ENCODE measurements around the gene TLCD3B. TPM values are rescaled to one million over a fixed set of nuclear protein-coding genes. Genes with fewer than 3 reads are reported as not detected.

TLCD3B gene
- 0.32 TPM for total RNA-seq
- polyA plus RNA-seq = 0.22 TPM

- Histone ChIP-seq H3K36me3 (ENCODE audit: insufficient read depth) (no peaks in the 10 kb centered on the region), H3K27ac (ENCODE audit: low read depth) (no peak within 1 kb of the TSS), H3K4me3 (ENCODE audit: low read depth, low read length) (no peak within 1 kb of the TSS), H3K4me1 (ENCODE audit: insufficient read depth) (no peaks in the 10 kb centered on the region)
- no peak for DNase-seq (ENCODE audit: extremely low spot score)
- WGBS = 1% methylated on average over 27 of the region's 27 CpGs
Observed at GRCh38 chr16:30030841-30031413, at the start of gene TLCD3B. Gene TLCD3B (minus strand): TSS chr16:30031271. CDS start chr16:30030527, 744 bp downstream.

DNA sequence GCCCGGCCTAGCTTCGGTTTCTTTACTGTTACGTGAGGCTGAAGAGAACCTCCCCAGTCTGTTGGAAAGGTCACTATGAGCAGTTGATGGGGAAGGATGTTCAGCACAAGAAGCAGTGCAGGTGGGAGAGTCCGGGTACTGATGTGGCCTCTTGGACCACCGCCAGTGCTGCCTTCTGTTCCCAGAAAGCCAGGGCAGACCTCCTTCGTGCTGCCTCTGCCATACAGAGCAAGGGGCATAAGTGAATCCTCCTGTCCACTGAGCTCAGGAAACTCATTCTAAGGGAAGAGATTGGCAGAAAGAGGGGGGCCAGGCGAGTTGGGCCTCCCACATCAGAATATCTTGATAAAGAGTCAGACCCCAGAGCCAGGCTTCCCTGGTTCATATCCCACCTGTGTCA lies 48.4 kb upstream of the TLCD3B start:
- no peak overlapping the region for H3K27ac ChIP-seq (ENCODE audit: low read depth)
- DNase-seq (ENCODE audit: extremely low spot score) = no peak
- H3K4me3 ChIP-seq (ENCODE audit: low read depth, low read length) = no peak overlapping the region
- WGBS = 87% methylated on average over 7 of the region's 7 CpGs
- no peaks in the 10 kb centered on the region for H3K4me1 ChIP-seq (ENCODE audit: insufficient read depth)
- H3K36me3 ChIP-seq (ENCODE audit: insufficient read depth) = peaks cover 2% of the 10 kb centered on the region

GRCh38 chr16:30078744-30079143 lies 47.7 kb upstream of the TLCD3B start:
- Histone ChIP-seq H3K4me1 (ENCODE audit: insufficient read depth) (no peaks in the 10 kb centered on the region), H3K4me3 (ENCODE audit: low read depth, low read length) (no peak overlapping the region), H3K27ac (ENCODE audit: low read depth) (no peak overlapping the region), H3K36me3 (ENCODE audit: insufficient read depth) (peaks cover 2% of the 10 kb centered on the region)
- WGBS = 93% methylated on average over 7 of the region's 7 CpGs
- no peak for DNase-seq (ENCODE audit: extremely low spot score)

DNA sequence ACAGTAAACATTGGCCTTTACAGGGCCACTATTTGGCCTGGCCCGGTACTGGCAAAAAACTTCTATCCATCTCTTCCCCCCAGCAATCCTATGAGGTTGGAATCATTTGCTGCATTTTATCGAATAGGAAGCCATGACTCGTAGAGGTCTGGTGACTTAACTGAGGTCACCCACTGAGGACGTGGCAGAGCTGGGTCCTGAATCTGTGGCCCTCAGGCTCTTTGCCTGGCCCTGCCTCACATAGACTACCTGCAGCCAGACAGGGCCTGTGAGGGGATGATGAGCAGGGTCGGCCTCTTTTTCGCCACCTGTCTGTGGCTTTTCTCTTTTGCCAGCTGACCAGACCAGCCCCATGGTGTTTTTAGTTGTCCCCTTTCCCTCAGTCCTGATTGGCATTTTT lies 46.6 kb upstream of the TLCD3B start:
- no peak overlapping the region for H3K27ac ChIP-seq (ENCODE audit: low read depth)
- no peaks in the 10 kb centered on the region for H3K4me1 ChIP-seq (ENCODE audit: insufficient read depth)
- peaks cover 2% of the 10 kb centered on the region for H3K36me3 ChIP-seq (ENCODE audit: insufficient read depth)
- H3K4me3 ChIP-seq (ENCODE audit: low read depth, low read length) = no peak overlapping the region
- no peak for DNase-seq (ENCODE audit: extremely low spot score)
- 76% methylated on average over 6 of the region's 6 CpGs for WGBS

DNA sequence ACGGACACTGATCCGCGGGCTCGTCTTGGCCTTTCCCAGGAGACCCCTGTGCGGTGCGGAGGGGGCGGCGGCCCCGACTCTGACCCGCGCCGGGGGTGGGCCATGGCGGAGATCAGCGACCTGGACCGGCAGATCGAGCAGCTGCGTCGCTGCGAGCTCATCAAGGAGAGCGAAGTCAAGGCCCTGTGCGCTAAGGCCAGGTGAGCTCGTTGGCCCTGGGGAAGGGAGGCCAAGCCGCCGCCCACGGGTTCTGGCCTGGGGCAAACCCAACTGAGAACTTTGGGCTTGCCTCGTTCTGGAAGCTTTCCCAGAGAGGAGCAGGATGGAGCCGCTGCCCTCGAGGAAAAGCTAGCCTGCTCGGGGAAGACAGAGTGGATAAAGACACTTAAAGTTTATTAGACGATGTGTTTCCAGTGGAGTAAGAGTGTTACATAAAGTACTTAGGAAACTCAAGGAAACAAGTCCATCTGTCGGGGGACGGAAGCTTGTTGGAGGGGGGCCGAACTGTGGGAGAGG lies 45.3 kb upstream of the TLCD3B start:
- peak overlapping the region; percentile 78 for H3K27ac ChIP-seq (ENCODE audit: low read depth)
- whole genome bisulfite sequencing = 2% methylated on average over 33 of the region's 33 CpGs
- no peak for DNase-seq (ENCODE audit: extremely low spot score)
- no peaks in the 10 kb centered on the region for H3K4me1 ChIP-seq (ENCODE audit: insufficient read depth)
- H3K36me3 ChIP-seq (ENCODE audit: insufficient read depth) = peaks cover 2% of the 10 kb centered on the region
- peak overlapping the region; percentile 96 for H3K4me3 ChIP-seq (ENCODE audit: low read depth, low read length)

GRCh38 chr16:30075503-30076275 lies 44.6 kb upstream of the TLCD3B start, which contains the start of gene PPP4C:
Gene PPP4C (plus strand): TSS chr16:30075994. CDS start chr16:30076378, 384 bp downstream.
- H3K4me1 ChIP-seq (ENCODE audit: insufficient read depth) = no peaks in the 10 kb centered on the region

GRCh38 chr16:30070490-30070889 lies 39.4 kb upstream of the TLCD3B start:
- H3K36me3 ChIP-seq (ENCODE audit: insufficient read depth) = peaks cover 10% of the 10 kb centered on the region
- H3K27ac ChIP-seq (ENCODE audit: low read depth) = no peak overlapping the region

More at GRCh38 chr16:30075503-30076275, 44.6 kb upstream of the TLCD3B start, which contains the start of gene PPP4C:
- Histone ChIP-seq H3K27ac (ENCODE audit: low read depth) (peak within 1 kb of the TSS; percentile 78), H3K36me3 (ENCODE audit: insufficient read depth) (peaks cover 2% of the 10 kb centered on the region), H3K4me3 (ENCODE audit: low read depth, low read length) (peak within 1 kb of the TSS; percentile 96)
- DNase-seq (ENCODE audit: extremely low spot score) = peak; percentile 82
- WGBS = 2% methylated on average over 67 of the region's 67 CpGs

GRCh38 chr16:30069611-30070462 lies 38.8 kb upstream of the TLCD3B start:
- H3K27ac ChIP-seq (ENCODE audit: low read depth) = no peak overlapping the region
- no peak for DNase-seq (ENCODE audit: extremely low spot score)
- no peak overlapping the region for H3K4me3 ChIP-seq (ENCODE audit: low read depth, low read length)
- 63% methylated on average over 31 of the region's 31 CpGs for WGBS
- H3K36me3 ChIP-seq (ENCODE audit: insufficient read depth) = peaks cover 10% of the 10 kb centered on the region
- no peaks in the 10 kb centered on the region for H3K4me1 ChIP-seq (ENCODE audit: insufficient read depth)

More at GRCh38 chr16:30070490-30070889, 39.4 kb upstream of the TLCD3B start:
- H3K4me1 ChIP-seq (ENCODE audit: insufficient read depth) = no peaks in the 10 kb centered on the region
- no peak for DNase-seq (ENCODE audit: extremely low spot score)
- H3K4me3 ChIP-seq (ENCODE audit: low read depth, low read length) = no peak overlapping the region

DNA sequence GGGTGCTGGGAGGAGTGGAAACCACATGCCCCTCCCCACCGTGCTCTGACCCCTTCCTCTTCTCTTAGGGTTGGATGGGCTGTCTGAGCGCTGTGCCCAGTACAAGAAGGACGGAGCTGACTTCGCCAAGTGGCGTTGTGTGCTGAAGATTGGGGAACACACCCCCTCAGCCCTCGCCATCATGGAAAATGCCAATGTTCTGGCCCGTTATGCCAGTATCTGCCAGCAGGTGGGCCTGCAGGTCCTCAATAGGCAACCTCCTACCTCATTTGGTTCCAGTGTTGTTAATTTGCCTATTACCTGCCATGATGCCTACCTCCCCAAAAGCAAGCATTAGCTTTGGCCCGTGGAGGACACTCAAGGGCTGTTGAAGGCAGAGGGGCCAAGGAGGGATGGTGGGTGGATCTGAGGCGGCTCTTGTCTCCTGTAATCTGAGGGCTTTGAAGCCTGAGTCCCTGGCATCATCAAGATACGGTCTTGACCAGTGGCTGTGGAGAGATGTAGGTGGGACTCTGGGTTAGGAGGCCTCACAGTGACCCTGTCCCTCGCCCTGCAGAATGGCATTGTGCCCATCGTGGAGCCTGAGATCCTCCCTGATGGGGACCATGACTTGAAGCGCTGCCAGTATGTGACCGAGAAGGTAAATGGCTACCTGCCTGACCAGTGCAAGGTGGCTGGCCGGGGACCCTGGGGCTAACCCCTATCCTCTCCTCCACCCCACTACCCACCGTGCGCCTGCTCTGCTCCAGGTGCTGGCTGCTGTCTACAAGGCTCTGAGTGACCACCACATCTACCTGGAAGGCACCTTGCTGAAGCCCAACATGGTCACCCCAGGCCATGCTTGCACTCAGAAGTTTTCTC lies 37.9 kb upstream of the TLCD3B start:
- H3K4me1 ChIP-seq (ENCODE audit: insufficient read depth) = no peaks in the 10 kb centered on the region
- WGBS = 78% methylated on average over 17 of the region's 17 CpGs
- H3K4me3 ChIP-seq (ENCODE audit: low read depth, low read length) = no peak overlapping the region
- no peak for DNase-seq (ENCODE audit: extremely low spot score)
- H3K27ac ChIP-seq (ENCODE audit: low read depth) = no peak overlapping the region
- peaks cover 10% of the 10 kb centered on the region for H3K36me3 ChIP-seq (ENCODE audit: insufficient read depth)

GRCh38 chr16:30068333-30068732 lies 37.3 kb upstream of the TLCD3B start:
- no peak for DNase-seq (ENCODE audit: extremely low spot score)
- Histone ChIP-seq H3K4me3 (ENCODE audit: low read depth, low read length) (no peak overlapping the region), H3K27ac (ENCODE audit: low read depth) (no peak overlapping the region), H3K4me1 (ENCODE audit: insufficient read depth) (no peaks in the 10 kb centered on the region), H3K36me3 (ENCODE audit: insufficient read depth) (peaks cover 10% of the 10 kb centered on the region)
- WGBS = 82% methylated on average over 9 of the region's 9 CpGs

DNA sequence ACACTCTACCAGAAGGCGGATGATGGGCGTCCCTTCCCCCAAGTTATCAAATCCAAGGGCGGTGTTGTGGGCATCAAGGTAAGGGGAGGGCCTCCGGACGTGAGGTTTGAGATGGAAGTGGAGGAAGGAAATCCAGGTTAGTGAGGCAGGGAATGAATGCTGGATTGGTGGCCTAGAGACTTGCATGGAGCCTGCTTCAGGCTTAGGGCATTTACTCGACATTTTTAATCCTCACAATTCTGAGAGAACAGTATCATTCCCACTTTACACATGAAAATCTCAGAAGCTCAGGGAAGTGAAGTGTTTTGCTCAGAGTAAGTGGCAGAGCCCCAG lies 36.5 kb upstream of the TLCD3B start:
- no peak overlapping the region for H3K27ac ChIP-seq (ENCODE audit: low read depth)
- 67% methylated on average over 6 of the region's 6 CpGs for WGBS
- H3K36me3 ChIP-seq (ENCODE audit: insufficient read depth) = peaks cover 10% of the 10 kb centered on the region
- DNase-seq (ENCODE audit: extremely low spot score) = no peak
- H3K4me3 ChIP-seq (ENCODE audit: low read depth, low read length) = no peak overlapping the region
- H3K4me1 ChIP-seq (ENCODE audit: insufficient read depth) = no peaks in the 10 kb centered on the region

DNA sequence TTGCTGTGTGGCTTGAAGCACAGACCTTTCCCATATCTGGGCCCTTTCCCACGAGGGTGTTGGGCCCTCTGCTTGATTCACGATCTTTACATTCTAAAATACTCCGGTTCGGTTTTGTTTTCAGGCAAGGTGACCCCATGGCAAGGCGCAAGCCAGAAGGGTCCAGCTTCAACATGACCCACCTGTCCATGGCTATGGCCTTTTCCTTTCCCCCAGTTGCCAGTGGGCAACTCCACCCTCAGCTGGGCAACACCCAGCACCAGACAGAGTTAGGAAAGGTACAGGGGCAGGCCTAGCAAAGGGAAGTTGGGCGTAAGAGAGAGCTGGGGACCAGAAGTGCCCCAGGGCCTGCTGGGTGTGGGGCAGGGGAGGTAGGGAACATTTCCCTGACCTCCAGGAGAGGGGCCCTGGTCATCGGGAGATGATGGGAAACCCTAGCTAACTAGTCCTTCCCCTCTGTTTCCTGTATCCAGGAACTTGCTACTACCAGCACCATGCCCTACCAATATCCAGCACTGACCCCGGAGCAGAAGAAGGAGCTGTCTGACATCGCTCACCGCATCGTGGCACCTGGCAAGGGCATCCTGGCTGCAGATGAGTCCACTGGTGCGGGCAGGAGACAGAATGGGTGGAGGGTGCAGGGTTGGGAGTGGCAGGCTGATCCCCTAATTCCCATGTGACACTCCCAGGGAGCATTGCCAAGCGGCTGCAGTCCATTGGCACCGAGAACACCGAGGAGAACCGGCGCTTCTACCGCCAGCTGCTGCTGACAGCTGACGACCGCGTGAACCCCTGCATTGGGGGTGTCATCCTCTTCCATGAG lies 35.9 kb upstream of the TLCD3B start:
- peak overlapping the region; percentile 87 for H3K4me3 ChIP-seq (ENCODE audit: low read depth, low read length)
- H3K36me3 ChIP-seq (ENCODE audit: insufficient read depth) = peaks cover 10% of the 10 kb centered on the region
- 30% methylated on average over 21 of the region's 21 CpGs for WGBS
- H3K27ac ChIP-seq (ENCODE audit: low read depth) = peak overlapping the region; percentile 99
- H3K4me1 ChIP-seq (ENCODE audit: insufficient read depth) = no peaks in the 10 kb centered on the region
- no peak for DNase-seq (ENCODE audit: extremely low spot score)
